Measurements from ENCODE around the gene COL9A1. TPM values are rescaled to one million over a fixed set of nuclear protein-coding genes. Genes with fewer than 3 reads are reported as not detected.

Gene COL9A1
- total RNA-seq, 1 donor from 2014 or later, result 1.6 TPM

- DNase-seq (ENCODE audit: low spot score) (no peak), ATAC-seq (no peak)
- intact Hi-C loops (cut with DNase I), result no loop called here
Observed at GRCh38 chr6:70188202-70188601, 114.7 kb downstream of the COL9A1 start.

GRCh38 chr6:70186461-70186860 lies 116.4 kb downstream of the COL9A1 start:
- intact Hi-C loops (cut with DNase I), result no loop called here
- ATAC-seq, result no peak
- no peak for DNase-seq (ENCODE audit: low spot score)

- intact Hi-C loops (cut with DNase I), result loop anchor here (5.0 kb wide), 1 partner anchor 1463 kb away; no protein-coding TSS in a partner anchor
- ATAC-seq (no peak), DNase-seq (ENCODE audit: low spot score) (no peak)
Observed at GRCh38 chr6:70184723-70185122, 118.2 kb downstream of the COL9A1 start.

- no peak for DNase-seq (ENCODE audit: low spot score)
- no peak for ATAC-seq
- intact Hi-C loops (cut with DNase I), result loop anchor here (5.0 kb wide), 1 partner anchor 1464 kb away; no protein-coding TSS in a partner anchor
Observed at GRCh38 chr6:70183538-70183937, 119.3 kb downstream of the COL9A1 start.

GRCh38 chr6:70180901-70181599 lies 121.8 kb downstream of the COL9A1 start:
- ATAC-seq, result no peak
- DNase-seq (ENCODE audit: low spot score), result no peak
- intact Hi-C loops (cut with DNase I), result loop anchor here (5.0 kb wide), 1 partner anchor 1466 kb away; no protein-coding TSS in a partner anchor

GRCh38 chr6:70180183-70180900 lies 122.5 kb downstream of the COL9A1 start:
- DNase-seq (ENCODE audit: low spot score), result no peak
- ATAC-seq, result no peak
- intact Hi-C loops (cut with DNase I), result loop anchor here (5.0 kb wide), 1 partner anchor 1467 kb away; no protein-coding TSS in a partner anchor

- no peak for DNase-seq (ENCODE audit: low spot score)
- intact Hi-C loops (cut with DNase I), result no loop called here
- no peak for ATAC-seq
Observed at GRCh38 chr6:70176842-70177550, 125.9 kb downstream of the COL9A1 start.

GRCh38 chr6:70175770-70176169 lies 127.1 kb downstream of the COL9A1 start:
- DNase-seq (ENCODE audit: low spot score) (no peak), ATAC-seq (no peak)
- intact Hi-C loops (cut with DNase I), result no loop called here

- ATAC-seq (no peak), DNase-seq (ENCODE audit: low spot score) (no peak)
- intact Hi-C loops (cut with DNase I), result no loop called here
Observed at GRCh38 chr6:70172252-70172651, 130.6 kb downstream of the COL9A1 start.

- intact Hi-C loops (cut with DNase I), result no loop called here
- ATAC-seq (no peak), DNase-seq (ENCODE audit: low spot score) (no peak)
Observed at GRCh38 chr6:70171236-70171635, 131.6 kb downstream of the COL9A1 start.

GRCh38 chr6:70168681-70169377 lies 134.1 kb downstream of the COL9A1 start:
- intact Hi-C loops (cut with DNase I), result no loop called here
- ATAC-seq (no peak), DNase-seq (ENCODE audit: low spot score) (no peak)

Other genes with a start within 250 kb of the COL9A1 start
- 27.9 TPM for gene FAM135A, start 110.4 kb upstream of the COL9A1 start, total RNA-seq